HG02840 (cell line): ENCODE data around the gene ABCB11.

Experiments used
- ATAC-seq: cut with Tn5 transposase; IDR thresholded peaks from one replicate; pipeline ENCODE4 v1.9.1; 2021; ENCODE audit warnings: mild to moderate bottlenecking, moderate library complexity, moderate number of reproducible peaks; ENCODE audit not compliant: unreplicated experiment, low FRiP score

ABCB11 gene

DNA sequence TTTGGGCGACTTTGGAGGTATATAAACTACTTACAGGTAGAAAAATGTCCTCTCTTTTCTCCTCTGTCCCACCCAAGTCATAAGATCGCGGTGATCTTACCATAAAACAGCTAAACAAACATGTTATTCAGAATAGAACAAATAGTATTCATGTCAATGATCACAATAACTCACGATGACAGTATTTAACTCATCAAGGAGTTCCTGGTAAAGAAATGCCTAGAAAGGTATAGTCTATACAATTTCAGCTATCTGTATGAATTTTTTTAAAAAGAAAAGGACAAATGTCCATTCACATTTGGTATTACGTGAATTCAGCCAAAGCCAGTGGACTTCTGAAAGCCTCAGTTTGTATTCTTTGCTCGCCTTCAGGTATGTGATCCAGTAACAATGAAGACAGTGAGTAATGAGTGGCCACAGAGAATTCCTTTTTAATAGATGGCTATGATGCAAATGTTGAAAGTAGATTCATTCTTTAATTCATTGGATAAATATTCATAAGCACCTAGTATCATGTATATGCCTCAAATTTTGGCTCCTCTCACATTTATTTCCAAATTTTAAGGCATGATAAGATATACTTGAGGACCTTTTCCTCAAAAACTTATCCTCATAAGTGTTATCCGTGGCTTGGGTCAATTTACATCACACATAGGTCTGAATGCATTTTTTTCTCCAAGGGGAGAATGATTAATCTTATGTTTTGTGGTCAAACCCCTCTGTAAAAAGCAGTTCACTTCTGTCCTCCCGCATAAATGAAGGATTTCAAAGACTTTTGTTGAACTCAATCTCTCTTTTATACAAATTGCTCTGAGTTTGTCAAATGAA lies 20.3 kb downstream of the ABCB11 start:
- no peak for ATAC-seq

DNA sequence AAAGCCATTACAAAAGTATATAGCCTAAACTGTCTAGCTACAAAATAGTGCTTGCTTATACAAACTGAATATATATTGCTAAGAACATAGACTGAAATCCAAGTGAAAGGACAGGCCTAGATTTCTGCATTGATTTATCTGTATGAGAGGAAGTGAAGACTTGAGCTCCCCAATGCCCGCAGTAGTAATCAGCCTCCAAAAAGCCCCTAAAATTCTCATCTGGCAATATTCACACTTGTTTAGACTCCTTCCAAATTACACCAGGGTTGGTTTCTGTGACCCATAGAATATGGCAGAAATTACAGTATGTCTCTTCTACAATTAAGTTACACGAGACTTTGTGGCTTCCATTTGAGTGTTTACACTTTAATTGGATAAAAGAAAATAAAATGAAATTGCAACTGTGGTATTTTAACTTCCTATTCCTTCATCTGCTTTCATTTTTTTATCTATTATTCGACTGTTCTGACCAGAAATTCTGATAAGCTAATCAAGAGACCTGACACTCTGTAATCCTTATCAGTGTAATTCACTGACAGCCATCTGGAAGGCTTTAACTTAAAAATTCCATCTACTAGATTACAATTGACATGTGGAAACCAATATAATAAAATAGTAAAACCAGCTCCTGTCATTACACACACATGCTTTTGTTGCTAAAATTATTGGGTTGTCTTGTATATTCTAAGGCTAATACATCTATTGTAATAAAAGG lies 21.1 kb downstream of the ABCB11 start:
- ATAC-seq, result no peak

DNA sequence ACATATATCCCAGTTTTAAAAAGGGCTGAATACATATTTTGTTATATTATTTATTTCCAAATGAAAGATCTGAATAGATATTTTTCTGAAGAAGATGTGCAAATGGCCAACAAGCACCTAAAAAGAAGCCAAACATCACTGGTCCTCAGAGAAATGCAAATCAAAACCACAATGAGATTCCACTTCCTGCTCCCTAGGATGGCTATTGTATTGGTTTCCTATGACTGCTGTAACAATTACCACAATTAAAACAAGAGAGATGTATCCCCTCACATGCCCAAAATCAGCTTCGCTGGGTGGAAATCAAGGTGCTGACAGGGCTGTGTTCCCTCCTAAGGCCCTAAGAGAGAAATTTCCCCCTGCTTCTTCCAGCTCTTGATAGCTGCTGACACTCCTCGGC lies 23.2 kb downstream of the ABCB11 start:
- no peak for ATAC-seq

DNA sequence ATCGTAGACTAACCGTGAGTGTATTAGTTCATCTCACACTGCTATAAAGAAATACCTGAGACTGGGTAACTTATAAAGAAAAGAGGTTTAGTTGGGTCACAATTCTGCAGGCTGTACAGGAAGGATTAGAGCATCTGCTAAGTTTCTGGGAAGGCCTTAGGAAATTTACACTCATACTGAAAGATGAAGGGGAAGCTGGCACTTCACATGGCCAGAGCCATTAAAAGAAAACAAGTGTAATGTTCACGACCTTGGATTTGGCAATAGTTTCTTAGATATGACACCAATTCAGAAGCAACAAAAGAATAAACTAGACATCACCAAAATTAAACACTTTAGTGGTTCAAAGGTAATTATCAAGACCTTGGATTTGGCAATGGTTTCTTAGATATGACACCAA lies 23.8 kb downstream of the ABCB11 start:
- no peak for ATAC-seq

DNA sequence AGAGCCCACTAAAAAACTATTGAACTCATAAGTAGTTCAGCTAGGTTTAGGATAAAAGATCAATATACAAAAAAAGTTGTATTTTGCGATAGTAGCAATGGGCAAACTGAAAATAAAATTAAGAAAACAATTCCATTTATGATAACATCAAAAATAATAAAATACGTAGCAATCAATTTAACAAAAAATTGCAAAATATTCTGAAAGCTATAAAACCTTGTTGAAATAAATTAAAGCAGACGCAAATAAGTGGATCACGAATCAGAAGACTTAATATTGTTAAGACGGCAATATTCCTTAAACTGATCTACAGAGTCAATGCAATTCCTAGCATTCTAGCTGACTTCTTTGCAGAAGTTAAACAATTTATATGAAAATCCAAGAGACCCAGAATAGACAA lies 24.5 kb downstream of the ABCB11 start:
- no peak for ATAC-seq

DNA sequence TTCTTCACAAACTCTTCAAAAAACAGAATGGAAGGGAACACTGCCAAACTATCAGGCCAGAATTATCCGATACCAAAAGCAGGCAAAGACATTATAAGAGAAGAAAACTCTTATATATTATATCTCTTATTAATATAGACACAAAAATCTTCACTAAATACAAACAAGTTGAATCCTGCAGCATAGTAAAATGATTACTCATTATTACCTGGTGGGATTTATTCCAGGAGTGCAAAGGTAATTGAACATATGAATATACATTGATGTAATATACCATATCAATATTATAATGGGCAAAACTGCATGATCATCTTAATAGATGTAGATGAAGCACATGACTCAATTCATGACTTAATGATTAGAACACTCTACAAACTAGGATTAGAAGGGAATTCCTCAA lies 25.1 kb downstream of the ABCB11 start:
- ATAC-seq, result no peak

DNA sequence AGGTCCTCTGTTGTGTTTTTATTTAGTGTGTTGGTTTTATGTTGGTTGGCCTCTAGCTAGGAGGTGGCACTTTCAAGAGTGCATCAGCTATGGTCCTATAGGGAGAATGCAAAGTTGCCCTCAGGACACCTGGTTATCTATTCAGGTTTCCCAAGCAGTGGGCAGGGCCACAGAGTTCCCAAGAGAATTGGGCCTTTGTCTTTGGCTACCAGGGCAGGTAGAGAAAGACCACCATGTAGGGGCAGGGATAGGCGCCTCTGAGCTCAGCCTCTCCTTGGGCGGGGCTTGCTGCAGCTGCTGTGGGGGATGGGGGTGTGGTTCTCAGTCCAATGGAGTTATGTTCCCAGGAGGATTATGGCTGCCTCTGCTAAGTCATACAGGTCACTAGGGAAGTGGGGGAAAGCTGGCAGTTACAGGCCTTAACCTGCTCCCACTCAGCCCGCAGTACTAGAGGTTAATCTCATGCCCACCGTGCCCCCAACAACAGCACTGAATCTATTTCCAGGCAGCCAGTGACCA lies 26.0 kb downstream of the ABCB11 start:
- no peak for ATAC-seq

DNA sequence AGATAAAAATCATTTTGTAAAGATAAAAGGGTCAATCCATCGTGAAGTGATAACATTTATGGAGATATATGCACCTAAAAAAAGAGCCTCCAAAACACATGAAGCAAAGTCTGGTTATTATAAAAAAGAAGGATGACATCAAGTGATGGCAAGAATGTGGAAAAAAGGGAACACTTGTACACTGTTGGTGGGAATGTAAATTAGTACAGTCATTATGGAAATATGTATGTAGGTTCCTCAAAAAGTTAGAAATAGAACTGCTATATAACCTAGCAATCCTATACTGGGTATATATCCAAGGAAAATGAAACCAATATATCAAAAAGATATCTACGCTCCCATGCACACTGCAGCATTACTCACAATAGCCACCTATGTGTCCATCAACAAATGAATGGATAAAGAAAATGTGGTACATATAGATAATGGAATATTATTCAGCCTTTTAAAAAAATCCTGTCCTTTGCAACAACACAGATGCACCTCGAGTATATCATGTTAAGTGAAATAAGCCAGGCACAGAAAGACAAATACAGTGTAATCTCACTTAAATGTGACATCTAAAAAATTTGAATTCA lies 28.9 kb downstream of the ABCB11 start:
- ATAC-seq, result no peak

DNA sequence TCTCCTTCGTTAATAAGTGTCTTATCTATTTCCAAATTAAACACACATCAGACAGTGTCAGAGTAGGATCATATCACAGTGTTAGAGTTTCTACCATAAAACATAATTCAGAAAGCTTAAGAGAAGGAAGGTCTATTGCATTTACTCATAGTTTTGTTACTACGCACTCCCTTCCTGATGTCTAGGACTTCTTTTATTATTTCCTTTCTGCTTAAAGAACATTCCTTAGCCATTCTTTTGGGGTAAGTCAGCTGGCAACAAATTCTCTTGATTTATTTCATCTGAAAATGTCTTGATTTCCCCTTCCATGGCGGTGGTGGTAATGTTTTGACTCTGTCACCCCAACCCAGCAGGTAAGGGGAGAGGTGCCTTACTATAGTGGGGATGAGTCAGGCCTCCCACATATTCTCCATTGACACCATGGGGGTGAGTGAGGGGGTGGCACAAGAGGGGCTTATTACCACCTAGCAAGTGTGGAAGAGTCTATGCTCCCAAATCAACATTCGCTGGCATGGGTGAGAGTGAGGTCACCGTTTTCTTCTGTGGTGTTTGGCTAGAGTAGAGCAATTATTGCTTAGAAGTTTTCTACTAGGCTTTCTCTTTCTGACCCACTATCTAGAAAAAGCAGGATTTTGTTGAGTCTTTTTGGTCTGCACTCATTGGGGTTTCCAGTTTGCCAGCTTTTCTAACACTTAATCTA lies 29.9 kb downstream of the ABCB11 start:
- ATAC-seq, result no peak

DNA sequence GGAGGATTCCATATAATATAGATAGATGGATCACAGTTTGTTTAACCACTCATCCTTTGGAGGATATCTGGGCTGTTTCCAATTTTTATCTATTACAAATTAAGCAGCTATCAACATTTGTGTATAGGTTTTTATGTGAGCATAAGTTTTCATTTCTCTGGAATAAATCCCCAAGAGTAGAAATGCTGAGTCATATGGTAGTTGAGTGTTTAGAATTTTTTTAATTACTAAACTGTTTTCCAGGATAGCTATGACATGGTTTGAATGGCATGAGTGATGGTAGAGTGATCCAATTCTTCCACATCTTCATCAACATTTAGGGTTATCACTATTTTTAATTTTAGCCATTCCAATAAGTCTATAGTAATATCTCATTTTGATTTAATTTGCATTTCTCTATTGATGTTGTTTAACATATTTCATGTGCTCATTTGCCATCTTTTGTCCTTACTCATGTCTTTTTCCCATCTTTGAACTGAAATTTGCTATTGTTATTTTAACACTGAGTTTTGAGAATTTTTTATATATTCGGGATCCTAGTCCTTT lies 31.4 kb downstream of the ABCB11 start:
- ATAC-seq, result no peak

DNA sequence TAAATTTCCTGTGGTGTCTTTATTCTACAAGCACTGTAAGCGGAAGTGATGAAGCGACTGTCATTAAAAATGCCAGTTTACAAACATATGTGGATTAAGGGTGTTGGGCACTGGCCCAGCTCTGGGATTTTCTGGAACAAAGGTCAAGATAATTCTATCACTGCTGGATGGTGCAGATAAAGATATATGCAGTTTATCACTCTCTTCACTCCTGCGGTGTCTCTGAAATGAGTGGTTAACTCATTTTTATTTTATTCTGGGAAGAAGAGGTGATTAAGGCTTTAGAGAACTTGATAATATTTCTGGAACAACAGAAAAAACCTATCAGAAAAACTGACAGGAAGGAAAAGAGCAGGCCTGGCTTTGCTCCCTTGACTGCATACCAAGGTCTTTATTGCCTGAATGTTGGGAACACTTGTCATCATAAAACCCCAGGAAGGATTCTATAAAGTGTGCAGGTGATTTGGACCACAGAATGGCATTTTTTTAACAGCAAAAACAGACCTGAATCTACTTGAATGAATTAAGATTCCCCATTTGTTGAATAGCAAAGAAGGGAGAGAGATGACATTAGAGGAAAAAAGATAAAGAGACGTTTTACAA lies 32.4 kb downstream of the ABCB11 start:
- ATAC-seq, result no peak

DNA sequence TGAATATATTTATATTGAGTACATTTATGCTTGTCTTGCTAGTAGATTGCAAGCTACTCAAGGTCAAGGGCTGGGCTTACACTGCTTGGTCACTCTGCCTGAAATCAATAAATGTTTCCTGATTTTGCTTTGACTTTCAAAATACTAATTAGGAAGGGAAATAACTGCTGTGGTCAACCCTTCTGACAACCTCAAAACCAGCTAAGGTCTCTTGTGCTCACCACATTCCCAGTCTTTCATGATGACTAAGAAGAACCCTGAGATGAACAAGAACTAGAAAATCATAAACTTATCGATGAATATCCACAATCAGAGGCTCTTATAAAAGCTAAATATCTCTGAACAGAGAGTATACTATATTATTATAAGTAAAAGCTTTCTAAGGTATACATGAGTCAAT lies 33.3 kb downstream of the ABCB11 start:
- no peak for ATAC-seq

DNA sequence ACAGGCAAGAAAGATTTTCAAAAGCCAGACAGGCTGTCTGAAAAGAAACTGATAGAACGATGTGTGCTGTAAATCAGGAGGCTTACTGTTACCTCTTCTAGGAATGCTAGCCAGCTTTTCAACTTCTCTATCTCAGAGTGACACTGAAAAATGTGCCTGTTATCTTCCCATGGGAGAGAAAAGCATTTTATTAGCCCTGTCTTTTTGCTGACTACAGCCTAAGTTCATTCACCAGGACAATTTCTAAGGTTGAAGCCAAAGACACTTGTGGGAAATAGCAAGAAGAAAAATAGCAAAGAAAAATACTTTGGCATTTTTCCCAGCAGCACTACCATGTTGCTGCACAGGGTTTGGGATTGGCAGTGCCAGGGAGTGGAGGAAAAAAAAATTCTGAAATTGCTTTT lies 34.0 kb downstream of the ABCB11 start:
- no peak for ATAC-seq

DNA sequence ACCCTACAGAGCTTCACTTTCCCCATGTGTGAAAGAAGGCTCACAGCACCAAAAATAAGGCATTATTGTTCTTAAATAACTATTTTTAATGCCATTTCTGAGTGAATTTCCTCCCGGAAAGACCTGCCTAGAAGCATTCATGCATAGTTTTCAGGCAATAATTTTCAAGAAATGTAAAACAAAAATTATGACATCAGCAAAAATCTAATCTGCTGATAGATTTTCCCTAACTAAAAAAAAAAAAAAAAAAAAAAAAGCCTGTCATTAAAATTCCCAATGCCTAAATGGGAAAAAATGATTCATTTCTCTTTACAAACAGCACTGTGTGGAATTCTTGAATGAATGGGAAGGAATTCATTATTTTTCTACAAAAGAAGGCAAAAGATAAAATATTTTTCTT lies 35.4 kb downstream of the ABCB11 start:
- ATAC-seq, result no peak

DNA sequence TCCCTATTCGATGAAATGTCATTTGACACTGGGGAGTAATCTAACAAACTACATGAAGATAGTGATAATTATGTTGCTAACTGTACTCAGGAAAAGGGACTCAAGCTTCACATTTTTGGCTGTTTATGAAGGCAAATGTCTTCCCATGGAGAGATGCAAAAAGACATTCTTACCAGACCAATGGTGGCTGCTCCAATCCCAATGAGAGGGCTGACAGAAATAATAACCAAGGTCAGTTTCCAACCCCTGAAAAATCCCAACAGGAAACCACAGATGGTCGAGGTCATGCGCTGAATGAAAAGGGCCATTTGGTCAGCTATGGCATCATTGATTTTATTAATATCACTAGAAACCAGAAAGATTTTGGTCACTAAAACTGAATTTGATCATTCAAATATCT lies 37.6 kb downstream of the ABCB11 start:
- no peak for ATAC-seq

DNA sequence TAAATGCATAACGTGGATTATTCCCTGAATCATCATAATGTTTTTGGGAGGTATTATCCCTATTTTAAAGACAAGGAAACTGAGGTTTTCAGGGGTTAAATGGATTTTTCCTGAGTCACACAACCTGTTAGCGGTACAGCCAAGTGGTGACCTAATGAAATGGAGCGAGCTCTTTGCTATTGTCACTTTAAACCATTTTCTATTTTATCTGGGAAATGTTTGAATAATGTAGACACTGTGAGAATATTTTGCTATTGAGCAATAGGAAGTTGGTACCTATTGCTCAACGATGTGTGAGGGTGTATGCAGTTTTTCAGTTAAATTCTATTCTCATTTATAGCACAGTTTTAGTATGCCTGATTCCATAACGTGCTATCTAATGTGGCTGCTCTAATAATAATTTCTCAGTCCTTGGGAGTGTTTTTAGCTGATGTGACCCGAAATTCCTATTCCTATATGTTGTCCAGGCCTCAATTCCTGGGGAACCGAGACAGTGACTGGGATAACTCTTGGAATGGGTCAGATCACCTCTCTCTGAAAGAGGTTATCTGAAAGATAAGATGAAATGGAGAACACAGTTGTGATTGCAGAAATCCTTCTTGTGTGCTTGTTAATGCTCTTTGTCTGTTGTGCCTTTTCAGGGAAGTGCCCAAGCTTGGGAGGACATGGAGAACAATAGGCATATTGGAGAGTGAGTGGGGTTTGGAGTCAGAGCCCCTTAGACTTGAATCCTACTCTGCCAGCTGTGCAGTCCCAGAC lies 38.4 kb downstream of the ABCB11 start:
- ATAC-seq, result no peak

DNA sequence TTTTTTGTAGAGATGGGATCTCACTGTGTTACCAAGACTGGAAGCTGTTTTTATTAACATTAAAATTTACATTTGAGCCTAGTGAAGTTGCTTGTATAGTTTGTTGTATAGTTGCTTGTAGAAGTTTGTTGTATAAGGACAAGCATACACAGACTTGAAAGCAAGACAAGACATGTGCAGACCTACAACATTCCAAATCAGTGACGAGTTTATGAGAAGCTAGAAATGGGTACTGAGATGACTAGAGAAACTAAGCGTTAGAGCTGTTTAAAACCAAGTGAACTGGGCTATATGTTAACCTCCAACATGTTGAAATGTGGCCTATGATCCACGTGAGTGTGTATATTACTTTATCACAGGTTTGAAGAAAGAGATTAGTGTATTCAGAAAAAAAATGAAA lies 39.1 kb downstream of the ABCB11 start:
- ATAC-seq, result no peak

DNA sequence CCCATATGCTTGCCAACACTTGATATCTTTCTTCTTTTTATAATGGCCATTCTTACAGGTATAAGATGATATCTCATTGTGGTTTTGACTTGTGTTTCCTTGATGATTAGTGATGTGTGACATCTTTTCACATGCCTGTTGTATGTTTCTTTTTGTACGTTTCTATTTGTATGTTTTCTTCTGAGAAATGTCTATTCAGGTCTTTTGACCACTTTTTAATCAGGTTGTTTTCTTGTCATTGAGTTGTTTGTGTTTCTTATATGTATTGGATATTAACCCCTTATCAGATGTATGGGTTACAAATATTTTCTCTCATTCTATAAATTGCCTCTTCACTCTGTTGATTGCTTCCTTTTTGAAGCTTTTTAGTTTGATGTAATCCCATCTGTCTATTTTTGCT lies 42.4 kb downstream of the ABCB11 start:
- ATAC-seq, result no peak

DNA sequence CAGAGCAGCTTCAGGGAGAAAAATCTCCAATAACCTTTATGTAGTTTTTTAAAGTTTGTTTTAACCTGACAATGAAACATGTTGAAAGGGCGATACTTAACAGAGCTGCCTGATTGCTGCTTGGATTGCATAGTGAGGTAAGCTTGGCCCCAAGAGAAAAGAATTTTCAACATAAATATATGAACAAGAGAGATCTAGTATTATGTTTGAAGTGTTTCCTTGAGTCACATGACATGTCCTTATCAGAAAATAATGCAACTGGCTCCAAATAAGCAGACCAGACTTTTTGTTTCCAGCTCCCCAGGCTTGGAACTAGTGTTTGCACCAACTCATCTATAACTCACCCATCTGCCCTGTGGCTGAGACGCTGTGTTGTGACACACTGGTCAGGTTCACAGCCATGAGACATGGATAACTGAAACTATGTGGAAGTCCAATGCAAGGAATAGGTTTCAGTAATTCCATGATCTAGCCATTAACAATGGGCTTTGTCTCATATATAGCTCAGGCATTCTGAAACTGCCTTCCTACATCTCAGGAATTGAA lies 44.7 kb downstream of the ABCB11 start:
- no peak for ATAC-seq
